Bronchial epithelial cell (primary cell): ENCODE measurements around the gene KCNN3. TPM values are rescaled to one million over a fixed set of nuclear protein-coding genes. Genes with fewer than 3 reads are reported as not detected.

Experiments used
- DNase-seq: peaks from one replicate; pipeline ENCODE4 v3.0.0-alpha.2; 2010; ENCODE audit warnings: low read depth
- FAIRE-seq: peaks from 2 replicates; lab custom pipeline; 2011; peaks lifted over from hg19 to GRCh38; lab: Jason Lieb, UNC
- H3K27me3 ChIP-seq: 2 replicates; pipeline ENCODE4 v1.5.1; 2011; ENCODE audit warnings: low read length; ENCODE audit not compliant: control insufficient read depth, insufficient read depth
- H3K36me3 ChIP-seq: 2 replicates; pipeline ENCODE4 v1.5.1; 2011; ENCODE audit warnings: low read length; ENCODE audit not compliant: control insufficient read depth, insufficient read depth
- H3K4me3 ChIP-seq: 2 replicates; pipeline ENCODE4 v1.5.1; 2011; ENCODE audit warnings: mild to moderate bottlenecking, low read depth, low read length, control low read depth
- CTCF ChIP-seq: IDR thresholded peaks from 2 replicates; pipeline ENCODE4 v1.5.1; 2011; ENCODE audit warnings: mild to moderate bottlenecking, moderate library complexity, low read length, control low read depth, inconsistent platforms; ENCODE audit not compliant: insufficient read depth, severe bottlenecking
- total RNA-seq: library from RNA; depleted of rRNA; stranded (reverse); fragments of >200 nt; gene quantifications from 2 replicates; pipeline ENCODE4 v1.2.1, GENCODE V29; 2014

Gene KCNN3
- under 0.01 TPM in 1 of 2 replicates, not detected in the other for total RNA-seq

GRCh38 chr1:154870115-154870571 lies at the start of gene KCNN3:
Gene KCNN3, minus strand, starts transcription at chr1:154870281. Its CDS starts 317 bp downstream, at chr1:154869964.
- FAIRE-seq (no peak), DNase-seq (peak; percentile 77)
- TF ChIP-seq CTCF = no peak
- Histone ChIP-seq H3K4me3 (no peak within 1 kb of the TSS), H3K36me3 (no peaks in the 10 kb centered on the region), H3K27me3 (peaks cover 17% of the 10 kb centered on the region)

- no peaks in the 10 kb centered on the region for H3K27me3 ChIP-seq
- H3K4me3 ChIP-seq = no peak overlapping the region
- FAIRE-seq (no peak), DNase-seq (no peak)
- TF ChIP-seq CTCF = no peak
- H3K36me3 ChIP-seq = no peaks in the 10 kb centered on the region
Measured at GRCh38 chr1:154913273-154913672, 43.2 kb upstream of the KCNN3 start.

GRCh38 chr1:154912755-154913154 lies 42.7 kb upstream of the KCNN3 start:
- H3K27me3 ChIP-seq = no peaks in the 10 kb centered on the region
- FAIRE-seq (no peak), DNase-seq (no peak)

GRCh38 chr1:154911691-154912550 lies 41.8 kb upstream of the KCNN3 start:
- TF ChIP-seq CTCF = no peak
- Histone ChIP-seq H3K4me3 (no peak overlapping the region), H3K36me3 (no peaks in the 10 kb centered on the region), H3K27me3 (no peaks in the 10 kb centered on the region)
- FAIRE-seq = peak; percentile 60
- no peak for DNase-seq

More at GRCh38 chr1:154912755-154913154, 42.7 kb upstream of the KCNN3 start:
- Histone ChIP-seq H3K4me3 (no peak overlapping the region), H3K36me3 (no peaks in the 10 kb centered on the region)
- TF ChIP-seq CTCF = no peak

GRCh38 chr1:154910851-154911250 lies 40.8 kb upstream of the KCNN3 start:
- DNase-seq = peak; percentile 44

More at GRCh38 chr1:154910851-154911250, 40.8 kb upstream of the KCNN3 start:
- Histone ChIP-seq H3K36me3 (no peaks in the 10 kb centered on the region), H3K27me3 (no peaks in the 10 kb centered on the region), H3K4me3 (no peak overlapping the region)
- peak; percentile 52 for FAIRE-seq
- no peak for TF ChIP-seq CTCF
